ENCODE results near the gene FMNL1.
"Not testable (repeated sequence)": the region's sequence is repeated elsewhere in the genome, so short reads cannot be mapped to it uniquely, and the experiment has no call there.

Gene FMNL1

GRCh38 chr17:45197108-45197507 lies 24.6 kb upstream of the FMNL1 start:
- Histone ChIP-seq H3K9ac (ENCODE audit: low read depth, low read length) (peak overlapping the region; percentile 37; the same call in 1 of the 2 replicates), H3K9me3 (ENCODE audit: insufficient read depth, low read length, severe bottlenecking) (no peaks in the 10 kb centered on the region), H4K20me1 (ENCODE audit: insufficient read depth, low read length) (no peaks in the 10 kb centered on the region), H3K27me3 (ENCODE audit: insufficient read depth, low read length, poor library complexity) (no peaks in the 10 kb centered on the region), H3K4me1 (ENCODE audit: insufficient read depth, low read length) (peaks cover 13% of the 10 kb centered on the region), H3K79me2 (ENCODE audit: insufficient read depth, low read length) (no peaks in the 10 kb centered on the region), H3K36me3 (ENCODE audit: insufficient read depth, low read length) (no peaks in the 10 kb centered on the region), H2AFZ (ENCODE audit: low read depth, low read length) (peak overlapping the region; percentile 87), H3K4me2 (ENCODE audit: insufficient read depth, low read length) (no peak overlapping the region; the same call in 1 of the 2 replicates), H3K27ac (ENCODE audit: low read length) (peak overlapping the region; percentile 3; the same call in 1 of the 2 replicates), H3K4me3 (ENCODE audit: low read depth in 1 of 2, low read length in 2 of 2) (no peak overlapping the region)
- DNase-seq, result no peak
- no peak for ATAC-seq (ENCODE audit: insufficient read depth, low read depth)
- no peak for TF ChIP-seq EZH2 (IDR thresholded peaks at IDR 0.05; ENCODE audit: borderline replicate concordance, low read depth, low read length, severe bottlenecking)

GRCh38 chr17:45197555-45198334 lies 23.9 kb upstream of the FMNL1 start:
- H3K9me3 ChIP-seq (ENCODE audit: insufficient read depth, low read length, severe bottlenecking), result no peaks in the 10 kb centered on the region
- no peaks in the 10 kb centered on the region for H3K79me2 ChIP-seq (ENCODE audit: insufficient read depth, low read length)
- peak overlapping the region; percentile 3; the same call in 1 of the 2 replicates for H3K27ac ChIP-seq (ENCODE audit: low read length)
- no peaks in the 10 kb centered on the region for H4K20me1 ChIP-seq (ENCODE audit: insufficient read depth, low read length)
- peak overlapping the region; percentile 87 for H2AFZ ChIP-seq (ENCODE audit: low read depth, low read length)
- peak; percentile 100 for ATAC-seq (ENCODE audit: insufficient read depth, low read depth)
- H3K4me1 ChIP-seq (ENCODE audit: insufficient read depth, low read length), result peaks cover 13% of the 10 kb centered on the region
- peak overlapping the region; percentile 56 for H3K4me2 ChIP-seq (ENCODE audit: insufficient read depth, low read length)
- no peaks in the 10 kb centered on the region for H3K27me3 ChIP-seq (ENCODE audit: insufficient read depth, low read length, poor library complexity)
- no peak overlapping the region for H3K4me3 ChIP-seq (ENCODE audit: low read depth in 1 of 2, low read length in 2 of 2)
- DNase-seq, result peak; percentile 86
- H3K9ac ChIP-seq (ENCODE audit: low read depth, low read length), result peak overlapping the region; percentile 37
- TF ChIP-seq EZH2 (IDR thresholded peaks at IDR 0.05; ENCODE audit: borderline replicate concordance, low read depth, low read length, severe bottlenecking), result no peak
- TF ChIP-seq CTCF (IDR thresholded peaks at IDR 0.05; ENCODE audit: borderline replicate concordance, extremely low read depth, low read length, poor library complexity, severe bottlenecking), result peak; percentile 99
- no peaks in the 10 kb centered on the region for H3K36me3 ChIP-seq (ENCODE audit: insufficient read depth, low read length)

GRCh38 chr17:45200701-45201100 lies 21.0 kb upstream of the FMNL1 start:
- no peak for TF ChIP-seq CTCF (IDR thresholded peaks at IDR 0.05; ENCODE audit: borderline replicate concordance, extremely low read depth, low read length, poor library complexity, severe bottlenecking)
- TF ChIP-seq EZH2 (IDR thresholded peaks at IDR 0.05; ENCODE audit: borderline replicate concordance, low read depth, low read length, severe bottlenecking), result no peak
- Histone ChIP-seq H2AFZ (ENCODE audit: low read depth, low read length) (no peak overlapping the region), H3K27ac (ENCODE audit: low read length) (no peak overlapping the region), H3K4me1 (ENCODE audit: insufficient read depth, low read length) (peaks cover 13% of the 10 kb centered on the region), H3K36me3 (ENCODE audit: insufficient read depth, low read length) (no peaks in the 10 kb centered on the region), H3K9ac (ENCODE audit: low read depth, low read length) (no peak overlapping the region), H3K79me2 (ENCODE audit: insufficient read depth, low read length) (no peaks in the 10 kb centered on the region), H4K20me1 (ENCODE audit: insufficient read depth, low read length) (no peaks in the 10 kb centered on the region), H3K9me3 (ENCODE audit: insufficient read depth, low read length, severe bottlenecking) (no peaks in the 10 kb centered on the region), H3K4me3 (ENCODE audit: low read depth in 1 of 2, low read length in 2 of 2) (no peak overlapping the region), H3K4me2 (ENCODE audit: insufficient read depth, low read length) (no peak overlapping the region), H3K27me3 (ENCODE audit: insufficient read depth, low read length, poor library complexity) (no peaks in the 10 kb centered on the region)
- ATAC-seq (ENCODE audit: insufficient read depth, low read depth) (no peak), DNase-seq (no peak)

- no peaks in the 10 kb centered on the region for H3K79me2 ChIP-seq (ENCODE audit: insufficient read depth, low read length)
- no peak for ATAC-seq (ENCODE audit: insufficient read depth, low read depth)
- H3K27ac ChIP-seq (ENCODE audit: low read length), result no peak overlapping the region
- H3K4me3 ChIP-seq (ENCODE audit: low read depth in 1 of 2, low read length in 2 of 2), result no peak overlapping the region
- H3K9ac ChIP-seq (ENCODE audit: low read depth, low read length), result no peak overlapping the region
- H4K20me1 ChIP-seq (ENCODE audit: insufficient read depth, low read length), result no peaks in the 10 kb centered on the region
- no peak overlapping the region for H2AFZ ChIP-seq (ENCODE audit: low read depth, low read length)
- H3K4me1 ChIP-seq (ENCODE audit: insufficient read depth, low read length), result peaks cover 13% of the 10 kb centered on the region
- no peaks in the 10 kb centered on the region for H3K9me3 ChIP-seq (ENCODE audit: insufficient read depth, low read length, severe bottlenecking)
- H3K27me3 ChIP-seq (ENCODE audit: insufficient read depth, low read length, poor library complexity), result no peaks in the 10 kb centered on the region
- TF ChIP-seq CTCF (IDR thresholded peaks at IDR 0.05; ENCODE audit: borderline replicate concordance, extremely low read depth, low read length, poor library complexity, severe bottlenecking) (no peak), EZH2 (IDR thresholded peaks at IDR 0.05; ENCODE audit: borderline replicate concordance, low read depth, low read length, severe bottlenecking) (no peak)
- no peak overlapping the region for H3K4me2 ChIP-seq (ENCODE audit: insufficient read depth, low read length)
- DNase-seq, result no peak
- no peaks in the 10 kb centered on the region for H3K36me3 ChIP-seq (ENCODE audit: insufficient read depth, low read length)
Observed at GRCh38 chr17:45201457-45201856, 20.2 kb upstream of the FMNL1 start.

GRCh38 chr17:45201880-45202279 lies 19.8 kb upstream of the FMNL1 start:
- ATAC-seq (ENCODE audit: insufficient read depth, low read depth); H4K20me1 ChIP-seq (ENCODE audit: insufficient read depth, low read length); H3K4me3 ChIP-seq (ENCODE audit: low read depth in 1 of 2, low read length in 2 of 2); H2AFZ ChIP-seq (ENCODE audit: low read depth, low read length); H3K79me2 ChIP-seq (ENCODE audit: insufficient read depth, low read length); H3K36me3 ChIP-seq (ENCODE audit: insufficient read depth, low read length); H3K27me3 ChIP-seq (ENCODE audit: insufficient read depth, low read length, poor library complexity); H3K9ac ChIP-seq (ENCODE audit: low read depth, low read length); H3K4me2 ChIP-seq (ENCODE audit: insufficient read depth, low read length); DNase-seq; H3K27ac ChIP-seq (ENCODE audit: low read length); H3K9me3 ChIP-seq (ENCODE audit: insufficient read depth, low read length, severe bottlenecking): not testable (repeated sequence)
- H3K4me1 ChIP-seq (ENCODE audit: insufficient read depth, low read length), result peaks cover 13% of the 10 kb centered on the region
